Measurements from ENCODE around the gene RPL22.

RPL22 gene

GRCh38 chr1:6144175-6144574 is 55.2 kb downstream of the RPL22 start:
- no peak for TF ChIP-seq CTCF (conservative IDR thresholded peaks at IDR 0.05; ENCODE audit: low read depth, low read length)
- no peak for DNase-seq (ENCODE audit: low read depth)
- H3K4me3 ChIP-seq (ENCODE audit: low read length): no peak overlapping the region

GRCh38 chr1:6143395-6143794 is 56.0 kb downstream of the RPL22 start:
- no peak overlapping the region for H3K4me3 ChIP-seq (ENCODE audit: low read length)
- no peak for DNase-seq (ENCODE audit: low read depth)
- TF ChIP-seq CTCF (conservative IDR thresholded peaks at IDR 0.05; ENCODE audit: low read depth, low read length): no peak

GRCh38 chr1:6142734-6143133 is 56.7 kb downstream of the RPL22 start:
- no peak overlapping the region for H3K4me3 ChIP-seq (ENCODE audit: low read length)
- no peak for DNase-seq (ENCODE audit: low read depth)

GRCh38 chr1:6142036-6142621 is 57.3 kb downstream of the RPL22 start:
- DNase-seq (ENCODE audit: low read depth): no peak
- no peak overlapping the region for H3K4me3 ChIP-seq (ENCODE audit: low read length)
- no peak for TF ChIP-seq CTCF (conservative IDR thresholded peaks at IDR 0.05; ENCODE audit: low read depth, low read length)

More at GRCh38 chr1:6142734-6143133, 56.7 kb downstream of the RPL22 start:
- no peak for TF ChIP-seq CTCF (conservative IDR thresholded peaks at IDR 0.05; ENCODE audit: low read depth, low read length)

GRCh38 chr1:6141592-6141991 is 57.8 kb downstream of the RPL22 start:
- peak; percentile 18 for TF ChIP-seq CTCF (conservative IDR thresholded peaks at IDR 0.05; ENCODE audit: low read depth, low read length)
- DNase-seq (ENCODE audit: low read depth): no peak
- H3K4me3 ChIP-seq (ENCODE audit: low read length): no peak overlapping the region

GRCh38 chr1:6140413-6140812 is 59.0 kb downstream of the RPL22 start:
- no peak overlapping the region for H3K4me3 ChIP-seq (ENCODE audit: low read length)
- TF ChIP-seq CTCF (conservative IDR thresholded peaks at IDR 0.05; ENCODE audit: low read depth, low read length): no peak
- no peak for DNase-seq (ENCODE audit: low read depth)

- TF ChIP-seq CTCF (conservative IDR thresholded peaks at IDR 0.05; ENCODE audit: low read depth, low read length): peak; percentile 9
- no peak overlapping the region for H3K4me3 ChIP-seq (ENCODE audit: low read length)
- DNase-seq (ENCODE audit: low read depth): no peak
These were observed 61.6 kb downstream of the RPL22 start for GRCh38 chr1:6137758-6138157.
